OCI-LY1 (cell line): ENCODE measurements around the gene TMEM176A.

Source experiments
- CTCF ChIP-seq: fragments of 200-600 bp; sonication (generic), shearing (Covaris generic); IDR thresholded peaks from 2 replicates; pipeline ENCODE4 v1.5.1; 2017; ENCODE audit warnings: mild to moderate bottlenecking, antibody characterized with exemption, low read length, moderate library complexity, mixed read lengths
- EZH2 ChIP-seq: fragments of 200-600 bp; sonication (generic), shearing (Covaris generic); IDR thresholded peaks from 2 replicates; pipeline ENCODE4 v1.8.0; 2017; ENCODE audit warnings: borderline replicate concordance, mixed run types, mild to moderate bottlenecking, antibody characterized with exemption, low read length, moderate library complexity, mixed read lengths

- TF ChIP-seq CTCF (no peak), EZH2 (no peak)
Observed at GRCh38 chr7:150830937-150831336, 30.4 kb downstream of the TMEM176A start.
